OCI-LY7 (cell line): Measurements from ENCODE around the gene LCT.

Experiments
- EZH2phosphoT487 ChIP-seq: fragments of 200-600 bp; sonication (generic); IDR thresholded peaks from 2 replicates; pipeline ENCODE4 v1.6.1; 2018; ENCODE audit warnings: low read depth, borderline replicate concordance, mild to moderate bottlenecking, mixed run types, antibody characterized with exemption, low read length, moderate library complexity, mixed read lengths
- TF ChIP-seq, protein P1 (sequence below): fragments of 200-600 bp; sonication (generic); conservative IDR thresholded peaks from 2 replicates; pipeline ENCODE4 v1.5.1; 2014; ENCODE audit warnings: mild to moderate bottlenecking, antibody characterized with exemption, low read length, moderate library complexity, mixed read lengths

DNA sequence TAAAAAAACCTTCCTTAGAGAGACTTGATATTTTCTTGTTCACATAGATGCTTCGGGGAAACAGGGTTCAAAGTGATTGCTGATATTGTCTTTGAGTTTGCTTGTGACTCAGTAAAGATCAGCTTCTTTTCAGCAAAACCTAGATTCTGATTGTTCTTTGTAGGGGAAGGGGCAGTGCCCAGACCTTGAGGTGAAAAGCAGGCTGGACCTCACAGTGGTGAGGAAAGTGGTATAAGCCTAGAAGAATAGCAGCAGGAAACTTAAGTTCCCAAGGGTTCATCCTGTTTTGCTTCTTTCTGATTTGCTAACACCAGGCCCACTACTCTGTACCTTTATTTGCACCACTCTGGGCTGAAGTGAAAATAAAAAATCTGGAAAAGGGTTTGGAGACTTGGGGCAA lies 74.5 kb downstream of the LCT start:
- TF ChIP-seq, protein P1, sequence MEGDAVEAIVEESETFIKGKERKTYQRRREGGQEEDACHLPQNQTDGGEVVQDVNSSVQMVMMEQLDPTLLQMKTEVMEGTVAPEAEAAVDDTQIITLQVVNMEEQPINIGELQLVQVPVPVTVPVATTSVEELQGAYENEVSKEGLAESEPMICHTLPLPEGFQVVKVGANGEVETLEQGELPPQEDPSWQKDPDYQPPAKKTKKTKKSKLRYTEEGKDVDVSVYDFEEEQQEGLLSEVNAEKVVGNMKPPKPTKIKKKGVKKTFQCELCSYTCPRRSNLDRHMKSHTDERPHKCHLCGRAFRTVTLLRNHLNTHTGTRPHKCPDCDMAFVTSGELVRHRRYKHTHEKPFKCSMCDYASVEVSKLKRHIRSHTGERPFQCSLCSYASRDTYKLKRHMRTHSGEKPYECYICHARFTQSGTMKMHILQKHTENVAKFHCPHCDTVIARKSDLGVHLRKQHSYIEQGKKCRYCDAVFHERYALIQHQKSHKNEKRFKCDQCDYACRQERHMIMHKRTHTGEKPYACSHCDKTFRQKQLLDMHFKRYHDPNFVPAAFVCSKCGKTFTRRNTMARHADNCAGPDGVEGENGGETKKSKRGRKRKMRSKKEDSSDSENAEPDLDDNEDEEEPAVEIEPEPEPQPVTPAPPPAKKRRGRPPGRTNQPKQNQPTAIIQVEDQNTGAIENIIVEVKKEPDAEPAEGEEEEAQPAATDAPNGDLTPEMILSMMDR: no peak
- no peak for TF ChIP-seq EZH2phosphoT487
